SK-MEL-5 (cell line): ENCODE data around the gene CABCOCO1. TPM values are rescaled to one million over a fixed set of nuclear protein-coding genes. Genes with fewer than 3 reads are reported as not detected.
A peak's percentile ranks its signal among the peaks of the same experiment; 100 is the strongest.
"Not testable (repeated sequence)": the region's sequence is repeated elsewhere in the genome, so short reads cannot be mapped to it uniquely, and the experiment has no call there.

Experiments used
- DNase-seq: peaks from one replicate; pipeline ENCODE4 v3.0.0-alpha.2; 2016; ENCODE audit warnings: low read depth, low spot score
- in situ Hi-C: cut with HindIII; loops from 2 replicates; pipeline ENCODE4 v1.10.0; 2016; ENCODE audit warnings: low sequenced_read_pairs, high pct_unique_total_duplicates, low pct_unique_long_range_greater_than_20kb
- total RNA-seq: library from RNA; depleted of rRNA; stranded (reverse); fragments of >200 nt; shearing (Covaris generic); gene quantifications from 2 replicates; pipeline ENCODE4 v1.2.3, GENCODE V29; 2014

Gene CABCOCO1
- total RNA-seq, 1 experiment from 2014 or later: 0.40 TPM

GRCh38 chr10:61635932-61636331 is 26.8 kb upstream of the CABCOCO1 start:
- no peak for DNase-seq
- in situ Hi-C loops: no loop called here

DNA sequence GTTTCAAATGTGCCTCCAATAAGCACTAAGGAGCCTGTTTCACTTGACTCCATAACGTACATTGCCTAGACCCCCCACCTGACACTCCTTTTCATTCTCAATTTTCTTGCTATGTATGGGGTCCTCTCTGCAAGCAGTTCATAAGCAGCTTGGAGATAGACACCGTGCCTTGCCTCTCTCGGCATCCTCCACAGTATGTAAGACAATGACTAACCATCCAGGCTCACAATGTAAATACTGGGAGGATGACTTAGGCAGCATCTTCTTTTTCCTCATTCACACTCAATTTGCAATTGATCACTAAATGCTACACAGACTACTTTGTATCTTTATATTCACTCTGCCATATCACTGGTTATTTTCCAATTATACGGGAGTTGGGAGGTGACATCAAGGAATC is 22.8 kb upstream of the CABCOCO1 start:
- in situ Hi-C loops: no loop called here
- DNase-seq: no peak

DNA sequence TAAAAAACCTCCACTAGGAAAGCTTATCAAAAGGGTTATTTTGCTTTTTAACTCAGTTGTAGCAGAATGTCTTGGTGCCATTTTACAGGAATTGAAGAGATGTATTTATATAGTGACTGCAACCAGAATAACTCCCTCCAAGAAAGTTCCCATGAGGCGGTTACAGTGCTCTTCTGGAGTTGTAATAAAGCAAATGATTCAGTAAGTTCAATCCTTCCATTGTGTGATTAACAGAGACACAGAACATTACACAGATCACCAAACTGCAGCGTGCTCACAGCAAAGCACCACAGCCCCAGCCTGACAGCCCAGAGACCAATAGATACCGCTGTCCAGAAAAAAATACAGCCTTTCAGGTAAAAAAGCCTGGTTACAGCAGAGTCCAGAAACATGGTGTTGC is 21.9 kb upstream of the CABCOCO1 start:
- peak; percentile 38 for DNase-seq
- in situ Hi-C loops: no loop called here

DNA sequence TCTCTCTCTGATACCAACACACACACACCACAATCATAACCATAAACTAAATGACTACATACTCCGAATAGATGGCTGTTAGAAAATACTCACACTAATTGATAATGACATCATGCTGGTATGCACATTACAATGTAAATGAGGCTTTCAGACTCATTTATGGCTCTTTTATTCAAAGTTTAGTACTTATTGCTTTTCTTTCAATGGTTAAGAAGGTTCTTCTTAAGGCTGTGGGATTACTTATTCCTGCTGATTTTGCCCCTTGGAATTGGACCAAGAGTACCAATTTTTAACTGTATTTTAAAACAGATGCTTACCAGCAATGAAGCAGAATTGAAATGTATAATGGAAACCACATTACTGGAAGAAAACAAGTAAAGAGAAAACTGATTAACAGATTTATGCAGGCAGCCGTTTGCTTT is 20.6 kb upstream of the CABCOCO1 start:
- no peak for DNase-seq
- in situ Hi-C loops: no loop called here

DNA sequence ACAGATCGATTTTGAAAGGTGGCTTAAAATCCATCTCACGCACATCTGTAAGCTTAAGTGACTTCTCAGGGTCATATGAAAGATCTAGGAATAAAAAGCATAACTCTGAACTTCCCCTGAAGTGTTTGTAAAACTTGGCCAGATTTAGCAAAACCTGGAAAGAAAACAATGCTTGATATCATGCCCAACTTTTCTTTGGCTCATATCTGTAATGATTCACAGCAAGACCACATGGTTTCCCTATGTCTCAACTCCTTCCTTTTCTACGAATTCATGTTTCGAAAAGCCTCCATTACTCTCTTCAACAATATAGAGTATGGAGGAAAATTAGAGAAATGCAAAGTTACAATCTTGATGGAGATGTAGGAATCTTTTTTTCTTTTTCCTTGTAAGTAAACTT is 20.1 kb upstream of the CABCOCO1 start:
- DNase-seq: no peak
- in situ Hi-C loops: no loop called here

DNA sequence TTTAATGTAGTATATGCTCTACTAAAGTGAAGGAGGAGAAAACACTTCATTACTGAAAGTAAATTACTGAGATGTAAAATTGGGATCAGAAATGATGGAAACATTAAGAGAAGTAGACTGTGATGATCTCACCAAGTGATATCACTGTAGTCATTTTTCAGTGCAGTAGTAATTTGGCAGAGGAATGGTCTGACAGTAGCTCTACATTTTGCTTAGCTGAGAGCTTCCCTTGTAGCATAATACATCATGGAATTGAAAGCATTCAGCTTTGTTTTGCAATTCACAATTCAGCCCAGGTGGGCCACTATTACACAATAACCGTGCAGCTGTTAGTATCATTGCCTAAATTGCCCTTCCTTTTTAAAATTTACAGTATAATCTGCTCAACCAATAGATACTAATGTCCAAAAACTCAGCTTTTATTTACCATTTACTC is 19.4 kb upstream of the CABCOCO1 start:
- no peak for DNase-seq
- in situ Hi-C loops: no loop called here

GRCh38 chr10:61653699-61654098 is 9.0 kb upstream of the CABCOCO1 start:
- in situ Hi-C loops: no loop called here
- no peak for DNase-seq

- in situ Hi-C loops: no loop called here
- DNase-seq: no peak
These were observed 7.3 kb upstream of the CABCOCO1 start for GRCh38 chr10:61655335-61655851.

DNA sequence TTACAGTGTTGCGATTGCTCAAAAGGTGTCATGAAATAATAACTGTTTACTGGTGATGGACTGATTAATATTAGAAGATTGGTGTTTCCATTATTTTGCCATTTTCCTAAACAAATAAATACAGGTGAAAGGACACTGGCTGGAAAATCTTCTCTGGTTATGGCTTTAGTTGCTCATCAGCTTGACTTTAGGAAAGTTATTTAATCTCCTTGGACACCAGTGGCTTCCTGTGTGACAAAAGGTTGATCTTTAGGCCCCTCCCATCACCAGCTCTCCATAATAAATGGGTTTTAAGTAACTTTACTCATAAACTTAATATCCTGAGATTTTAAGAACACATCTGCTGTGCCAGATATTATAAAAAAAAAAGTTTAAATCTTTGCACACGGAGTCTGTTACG is 737 bp downstream of the CABCOCO1 start:
- DNase-seq: no peak
- in situ Hi-C loops: no loop called here

GRCh38 chr10:61664985-61665384 is 2.3 kb downstream of the CABCOCO1 start:
- in situ Hi-C loops: no loop called here
- no peak for DNase-seq

DNA sequence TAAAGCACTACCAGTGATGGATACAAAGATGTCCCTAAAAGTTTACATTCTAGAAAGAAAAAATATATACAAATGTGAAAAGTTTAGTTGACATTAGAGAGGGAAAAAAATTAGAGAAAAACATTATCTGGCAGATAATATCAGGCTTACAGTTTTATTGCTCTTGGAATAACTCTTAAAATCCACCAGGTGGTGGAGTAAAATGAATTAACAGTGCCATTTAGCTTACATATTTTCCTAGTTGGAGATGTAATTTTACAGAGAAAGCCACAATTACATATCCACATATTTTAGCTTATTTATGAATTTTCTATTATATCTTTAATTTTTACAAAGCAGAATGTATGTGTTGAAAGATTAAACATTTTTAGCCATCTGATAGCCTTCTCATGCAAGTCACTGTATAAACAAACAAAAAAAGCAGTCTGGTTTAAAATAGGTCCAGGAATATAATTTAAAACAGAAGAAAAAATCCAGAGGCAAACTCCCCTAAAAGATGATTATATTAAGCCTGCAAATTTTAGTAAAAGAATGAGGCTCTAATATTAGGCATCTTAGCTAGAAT is 6.5 kb downstream of the CABCOCO1 start:
- in situ Hi-C loops: no loop called here
- DNase-seq: no peak

- DNase-seq: no peak
- in situ Hi-C loops: no loop called here
These were observed 7.1 kb downstream of the CABCOCO1 start for GRCh38 chr10:61669849-61670248.

- no peak for DNase-seq
- in situ Hi-C loops: no loop called here
These were observed 10.6 kb downstream of the CABCOCO1 start for GRCh38 chr10:61673360-61673759.

- DNase-seq: no peak
- in situ Hi-C loops: no loop called here
These were observed 19.6 kb downstream of the CABCOCO1 start for GRCh38 chr10:61682323-61682722.

DNA sequence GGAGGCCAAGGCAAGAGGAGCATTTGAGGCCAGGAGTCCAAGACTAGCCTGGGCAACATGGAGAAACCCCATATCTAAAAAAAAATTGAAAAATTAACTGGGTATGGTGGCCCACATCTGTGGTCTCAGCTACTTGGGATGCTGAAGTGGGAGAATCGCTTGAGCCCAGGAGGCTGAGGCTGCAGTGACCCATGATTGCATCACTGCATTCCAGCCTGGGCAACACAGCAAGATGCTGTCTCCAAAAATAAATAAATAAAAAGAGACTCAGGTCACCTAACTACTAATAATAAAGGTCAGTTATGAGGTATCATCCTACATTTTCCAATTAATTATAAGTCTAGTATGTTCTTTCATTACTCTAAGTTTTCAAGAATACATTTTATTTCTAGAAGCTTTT is 20.6 kb downstream of the CABCOCO1 start:
- in situ Hi-C loops: no loop called here
- DNase-seq: no peak

DNA sequence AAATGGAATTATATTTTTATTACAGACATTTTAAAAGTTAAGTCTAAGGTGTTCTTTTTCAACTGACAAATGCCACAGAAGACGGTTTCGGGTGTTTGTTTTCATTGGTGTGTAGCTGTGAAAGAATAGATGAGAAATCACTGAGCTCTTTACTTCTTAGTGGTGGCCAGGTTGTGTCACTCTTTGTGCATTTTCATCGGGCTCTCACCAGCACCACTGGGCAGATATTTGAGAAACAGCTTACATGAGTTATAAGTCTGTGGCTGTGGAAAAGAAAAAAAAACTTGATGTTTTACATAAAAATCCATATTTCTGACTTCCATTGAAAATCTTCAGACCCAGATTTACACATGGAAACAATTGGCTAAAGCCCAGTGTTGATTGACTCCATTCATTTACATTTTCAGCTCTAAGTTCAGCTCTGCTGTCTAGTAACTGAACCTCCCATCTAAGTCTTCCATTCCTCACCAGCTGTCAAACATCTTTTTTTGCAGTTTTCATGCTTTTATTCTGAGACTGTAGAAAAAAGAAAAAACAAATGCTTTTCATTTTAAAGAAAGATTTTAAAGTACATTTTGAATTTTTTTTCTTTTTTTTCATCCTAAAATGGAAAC is 22.3 kb downstream of the CABCOCO1 start:
- no peak for DNase-seq
- in situ Hi-C loops: no loop called here

GRCh38 chr10:61688551-61689308 is 26.0 kb downstream of the CABCOCO1 start:
- in situ Hi-C loops: no loop called here
- DNase-seq: no peak

- in situ Hi-C loops, DNase-seq: not testable (repeated sequence)
These were observed 28.9 kb downstream of the CABCOCO1 start for GRCh38 chr10:61691667-61692066.
